MCF 10A (cell line): ENCODE data around the gene TDP1. TPM values are rescaled to one million over a fixed set of nuclear protein-coding genes. Genes with fewer than 3 reads are reported as not detected.
A peak's percentile ranks its signal among the peaks of the same experiment; 100 is the strongest.

Experiments used
- BruUV-seq: library from RNA; stranded (reverse); fragments of 400-500 nt; replicated peaks from 2 replicates; lab custom pipeline; 2021; lab: Mats Ljungman, UMichigan
- CTCF ChIA-PET: fragments of 300-600 bp; sonication (Branson Sonifier 250); formaldehyde crosslinking; extraction: SDS; loops from one replicate; lab custom pipeline; 2021; ENCODE audit warnings: antibody characterized with exemption, inconsistent platforms; lab: Yijun Ruan, JAX
- POLR2A ChIA-PET: fragments of 300-600, 350-650 bp; sonication (Branson Sonifier 250); formaldehyde crosslinking; extraction: SDS; loops from one replicate; lab custom pipeline; 2020; ENCODE audit warnings: antibody characterized with exemption, inconsistent platforms; lab: Yijun Ruan, JAX
- DNase-seq: peaks from one replicate; pipeline ENCODE4 v3.0.0-alpha.2; 2018; ENCODE audit not compliant: unreplicated experiment
- H3K27ac Mint-ChIP-seq: one replicate; pipeline ENCODE4 v1.8.0; 2022; ENCODE audit warnings: mild to moderate bottlenecking, low read depth, mixed read lengths; ENCODE audit not compliant: unreplicated experiment
- H3K27me3 Mint-ChIP-seq: one replicate; pipeline ENCODE4 v1.8.0; 2022; ENCODE audit warnings: mixed read lengths; ENCODE audit not compliant: insufficient read depth, unreplicated experiment
- H3K36me3 Mint-ChIP-seq: one replicate; pipeline ENCODE4 v1.8.0; 2022; ENCODE audit warnings: mild to moderate bottlenecking, moderate library complexity, mixed read lengths; ENCODE audit not compliant: insufficient read depth, unreplicated experiment
- H3K4me1 Mint-ChIP-seq: one replicate; pipeline ENCODE4 v1.8.0; 2022; ENCODE audit warnings: mixed read lengths; ENCODE audit not compliant: insufficient read depth, unreplicated experiment
- H3K4me3 Mint-ChIP-seq: one replicate; pipeline ENCODE4 v1.8.0; 2022; ENCODE audit warnings: mild to moderate bottlenecking, moderate library complexity, mixed read lengths; ENCODE audit not compliant: unreplicated experiment
- H3K9me3 Mint-ChIP-seq: one replicate; pipeline ENCODE4 v1.8.0; 2022; ENCODE audit warnings: mixed read lengths; ENCODE audit not compliant: unreplicated experiment
- CTCF ChIP-seq: fragments of 200-600 bp; IDR thresholded peaks from one replicate; pipeline ENCODE4 v1.8.0; 2022; ENCODE audit warnings: antibody characterized with exemption, mild to moderate bottlenecking; ENCODE audit not compliant: unreplicated experiment
- intact Hi-C: fragments of 100-400 bp; cut with micrococcal nuclease; formaldehyde crosslinking; loops from 2 replicates; pipeline ENCODE4 v1.14.1; 2022
- total RNA-seq: library from RNA; stranded (reverse); gene quantifications from 2 replicates; pipeline ENCODE4 v1.2.3, GENCODE V29; 2022

The TDP1 gene
- total RNA-seq, 1 experiment from 2014 or later, result 16.3 TPM

- Mint-ChIP-seq H3K27ac (no peak overlapping the region), H3K4me3 (no peak overlapping the region), H3K36me3 (peaks cover 16% of the 10 kb centered on the region), H3K27me3 (no peaks in the 10 kb centered on the region), H3K9me3 (no peaks in the 10 kb centered on the region), H3K4me1 (no peaks in the 10 kb centered on the region)
- CTCF ChIA-PET, result interaction anchor here (0.6 kb wide), 1 partner anchor 8 kb away, joined by 3 read pairs; no protein-coding TSS in a partner anchor
- POLR2A ChIA-PET, result no interaction called here
- intact Hi-C loops, result no loop called here
- DNase-seq, result no peak
- no peak for TF ChIP-seq CTCF
- BruUV-seq, result no TSS peak
These were observed 86.9 kb downstream of the TDP1 start for GRCh38 chr14:90042496-90043252.

GRCh38 chr14:90045616-90046015, 89.9 kb downstream of the TDP1 start:
- BruUV-seq, result no TSS peak
- Mint-ChIP-seq H3K27ac (no peak overlapping the region), H3K9me3 (no peaks in the 10 kb centered on the region), H3K27me3 (no peaks in the 10 kb centered on the region), H3K36me3 (peaks cover 10% of the 10 kb centered on the region), H3K4me3 (no peak overlapping the region), H3K4me1 (no peaks in the 10 kb centered on the region)
- ChIA-PET CTCF (no interaction called here), POLR2A (interaction anchor here (0.7 kb wide), 1 partner anchor 710 kb away, joined by 3 read pairs; no protein-coding TSS in a partner anchor)
- no peak for TF ChIP-seq CTCF
- DNase-seq, result no peak
- intact Hi-C loops, result no loop called here

- no peaks in the 10 kb centered on the region for H3K36me3 Mint-ChIP-seq
- TF ChIP-seq CTCF, result no peak
- intact Hi-C loops, result no loop called here
- ChIA-PET POLR2A (no interaction called here), CTCF (interaction anchor here (0.6 to 0.7 kb wide), 2 partner anchors 24 to 141 kb away, joined by 3 to 5 read pairs; no protein-coding TSS in a partner anchor)
- no TSS peak for BruUV-seq
- no peaks in the 10 kb centered on the region for H3K4me1 Mint-ChIP-seq
- H3K4me3 Mint-ChIP-seq, result no peak overlapping the region
- no peaks in the 10 kb centered on the region for H3K9me3 Mint-ChIP-seq
- no peak overlapping the region for H3K27ac Mint-ChIP-seq
- DNase-seq, result peak; percentile 11
- peaks cover 31% of the 10 kb centered on the region for H3K27me3 Mint-ChIP-seq
These were observed 93.7 kb downstream of the TDP1 start for GRCh38 chr14:90049390-90049789.

GRCh38 chr14:90050271-90050670, 94.5 kb downstream of the TDP1 start:
- H3K9me3 Mint-ChIP-seq, result no peaks in the 10 kb centered on the region
- BruUV-seq, result no TSS peak
- H3K36me3 Mint-ChIP-seq, result no peaks in the 10 kb centered on the region
- ChIA-PET POLR2A (no interaction called here), CTCF (interaction anchor here (0.6 to 0.7 kb wide), 2 partner anchors 8 to 140 kb away, joined by 3 to 5 read pairs; no protein-coding TSS in a partner anchor)
- no peaks in the 10 kb centered on the region for H3K4me1 Mint-ChIP-seq
- no peak overlapping the region for H3K4me3 Mint-ChIP-seq
- DNase-seq, result no peak
- no peak for TF ChIP-seq CTCF
- intact Hi-C loops, result no loop called here
- H3K27ac Mint-ChIP-seq, result no peak overlapping the region
- peaks cover 40% of the 10 kb centered on the region for H3K27me3 Mint-ChIP-seq
